ENCODE data around the gene RPS6KA5. TPM values are rescaled to one million over a fixed set of nuclear protein-coding genes. Genes with fewer than 3 reads are reported as not detected.
A peak's percentile ranks its signal among the peaks of the same experiment; 100 is the strongest.

Gene RPS6KA5
- 10 to 100 TPM in 4 of 5 donors, 1 to 10 TPM in 1; 6.4 to 25.0 (median 16.5) TPM for total RNA-seq
- 1 to 10 TPM; 1.6 to 3.8 (median 1.9) TPM for polyA plus RNA-seq
- long read RNA-seq, donor 1, full-length matches to known transcripts: 1 of 1 reads
- long read RNA-seq, donor 1, partial matches to known transcripts: 0 of 1 reads
- long read RNA-seq, donor 1, other reads (novel, unspliced or antisense): 0 of 1 reads
- long read RNA-seq, donor 2, full-length matches to known transcripts: 3 of 3 reads
- long read RNA-seq, donor 2, partial matches to known transcripts: 0 of 3 reads
- long read RNA-seq, donor 2, other reads (novel, unspliced or antisense): 0 of 3 reads
- long read RNA-seq, donor 3, full-length matches to known transcripts: 1 of 1 reads
- long read RNA-seq, donor 3, partial matches to known transcripts: 0 of 1 reads
- long read RNA-seq, donor 3, other reads (novel, unspliced or antisense): 0 of 1 reads
- long read RNA-seq, donor 4: 0 reads
- long read RNA-seq, donor 5: 0 reads
- long read RNA-seq, donor 6, full-length matches to known transcripts: 1 of 1 reads
- long read RNA-seq, donor 6, partial matches to known transcripts: 0 of 1 reads
- long read RNA-seq, donor 6, other reads (novel, unspliced or antisense): 0 of 1 reads
- long read RNA-seq, donor 7, full-length matches to known transcripts: 1 of 1 reads
- long read RNA-seq, donor 7, partial matches to known transcripts: 0 of 1 reads
- long read RNA-seq, donor 7, other reads (novel, unspliced or antisense): 0 of 1 reads
- long read RNA-seq, donor 8, full-length matches to known transcripts: 1 of 1 reads
- long read RNA-seq, donor 8, partial matches to known transcripts: 0 of 1 reads
- long read RNA-seq, donor 8, other reads (novel, unspliced or antisense): 0 of 1 reads
- long read RNA-seq, donor 9, partial matches to known transcripts: 0 of 1 reads
- long read RNA-seq, donor 9, other reads (novel, unspliced or antisense): 0 of 1 reads
- long read RNA-seq, donor 10, full-length matches to known transcripts: 1 of 1 reads
- long read RNA-seq, donor 10, partial matches to known transcripts: 0 of 1 reads
- long read RNA-seq, donor 10, other reads (novel, unspliced or antisense): 0 of 1 reads

DNA sequence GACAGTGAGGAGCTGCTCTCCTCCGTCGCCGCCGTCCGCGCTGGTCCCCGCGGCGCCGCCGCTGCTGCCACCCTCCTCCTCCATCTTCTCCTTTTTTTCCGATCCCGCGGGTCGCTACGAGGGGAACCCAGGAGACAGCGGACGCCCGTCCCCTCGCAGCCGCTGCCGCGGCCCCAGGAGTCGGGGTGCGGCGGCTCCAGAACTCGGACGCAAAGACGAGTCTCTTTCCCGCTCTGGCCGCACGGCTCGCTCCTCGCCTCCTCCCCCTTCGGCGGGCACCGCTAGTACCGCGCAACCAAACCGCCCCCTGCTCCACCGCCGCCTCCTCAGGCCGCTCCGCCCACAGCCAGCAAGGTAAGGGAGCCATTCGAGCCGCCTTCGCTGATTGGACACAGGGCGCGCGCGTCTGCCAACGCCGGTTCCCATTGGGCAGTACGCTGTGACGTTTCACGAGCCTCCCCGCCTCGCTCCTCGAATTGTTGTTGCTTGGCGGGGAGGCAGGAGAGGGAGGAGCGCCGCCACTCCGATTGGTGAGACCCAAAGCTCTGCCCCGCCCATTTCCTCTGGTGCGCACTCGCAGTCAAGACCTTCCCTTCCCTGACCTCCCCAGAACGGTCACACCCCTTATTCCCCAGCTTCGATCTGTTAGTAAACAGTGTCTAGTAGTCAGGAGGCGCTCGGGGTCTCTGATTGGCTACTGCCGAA is at the start of gene RPS6KA5:
TSS of gene RPS6KA5 (minus strand) at position 291 of the 705 bp plus-strand sequence. CDS start at position 84, 207 bp downstream.
- Histone ChIP-seq H3K27ac (peak within 1 kb of the TSS; percentile 97 to 99 (median 98)), H3K4me1 (peaks cover 8 to 57% (median 37%) of the 10 kb centered on the region in 4 donors), H3K9me3 (no peaks in the 10 kb centered on the region), H3K4me3 (peak within 1 kb of the TSS; percentile 80 to 91 (median 86)), H3K27me3 (no peaks in the 10 kb centered on the region), H3K36me3 (no peaks in the 10 kb centered on the region)
- DNase-seq: peak; percentile 100
- peak in 2 of 4 donors; percentile 86 to 88 for TF ChIP-seq POLR2A (IDR thresholded peaks at IDR 0.05)
- TF ChIP-seq, protein P1, sequence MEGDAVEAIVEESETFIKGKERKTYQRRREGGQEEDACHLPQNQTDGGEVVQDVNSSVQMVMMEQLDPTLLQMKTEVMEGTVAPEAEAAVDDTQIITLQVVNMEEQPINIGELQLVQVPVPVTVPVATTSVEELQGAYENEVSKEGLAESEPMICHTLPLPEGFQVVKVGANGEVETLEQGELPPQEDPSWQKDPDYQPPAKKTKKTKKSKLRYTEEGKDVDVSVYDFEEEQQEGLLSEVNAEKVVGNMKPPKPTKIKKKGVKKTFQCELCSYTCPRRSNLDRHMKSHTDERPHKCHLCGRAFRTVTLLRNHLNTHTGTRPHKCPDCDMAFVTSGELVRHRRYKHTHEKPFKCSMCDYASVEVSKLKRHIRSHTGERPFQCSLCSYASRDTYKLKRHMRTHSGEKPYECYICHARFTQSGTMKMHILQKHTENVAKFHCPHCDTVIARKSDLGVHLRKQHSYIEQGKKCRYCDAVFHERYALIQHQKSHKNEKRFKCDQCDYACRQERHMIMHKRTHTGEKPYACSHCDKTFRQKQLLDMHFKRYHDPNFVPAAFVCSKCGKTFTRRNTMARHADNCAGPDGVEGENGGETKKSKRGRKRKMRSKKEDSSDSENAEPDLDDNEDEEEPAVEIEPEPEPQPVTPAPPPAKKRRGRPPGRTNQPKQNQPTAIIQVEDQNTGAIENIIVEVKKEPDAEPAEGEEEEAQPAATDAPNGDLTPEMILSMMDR (IDR thresholded peaks at IDR 0.05): peak in 4 of 7 experiments; percentile 10 to 48 (median 40)
- TF ChIP-seq POLR2AphosphoS5 (IDR thresholded peaks at IDR 0.05): peak; percentile 91 to 93 (median 91)
- no peak for TF ChIP-seq EP300 (IDR thresholded peaks at IDR 0.05)
- intact Hi-C loops (cut with DNase I; ENCODE audit: low total_unique reads): no loop called here
- WGBS, 5 donors: 0 to 1% (median 0%) methylated on average over 31 to 71 of the region's 71 CpGs

DNA sequence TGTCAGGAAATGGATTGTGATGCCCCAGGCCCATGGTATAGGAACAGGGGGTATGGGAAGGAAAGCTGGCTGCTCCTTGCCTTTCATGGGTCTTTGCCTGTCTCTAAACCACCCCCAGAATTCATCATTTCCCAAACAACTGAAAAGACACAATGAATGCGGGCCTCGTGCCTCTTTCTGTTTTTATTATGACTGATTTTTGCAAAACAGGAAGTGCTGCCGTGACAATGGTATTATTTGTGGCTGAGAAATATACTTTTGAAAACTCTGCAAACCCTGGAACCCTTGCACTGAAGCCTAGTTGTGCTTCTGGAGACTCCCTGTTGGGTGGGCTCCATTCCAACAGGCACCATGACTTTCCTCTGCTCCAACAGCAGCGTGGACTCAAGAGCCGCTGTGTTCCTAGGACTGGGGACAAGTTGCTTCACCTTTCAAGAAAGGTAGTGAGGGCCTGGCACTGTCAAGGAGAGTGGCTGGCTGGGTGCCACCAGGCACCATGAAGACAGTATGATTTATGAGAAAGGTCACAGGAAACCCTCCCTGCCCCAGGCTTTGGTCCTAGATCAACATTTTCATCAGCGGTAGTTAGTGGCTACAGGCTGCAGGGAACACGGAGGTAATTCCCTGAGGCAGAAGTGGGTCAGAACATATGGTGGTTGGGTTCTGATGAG is 48.6 kb upstream of the RPS6KA5 start:
- peaks cover 11 to 54% (median 39%) of the 10 kb centered on the region in 4 donors for H3K4me1 ChIP-seq
- H3K27ac ChIP-seq: peak overlapping the region; percentile 2 to 77 (median 62)
- TF ChIP-seq POLR2AphosphoS5 (IDR thresholded peaks at IDR 0.05) (no peak), POLR2A (IDR thresholded peaks at IDR 0.05) (no peak), EP300 (IDR thresholded peaks at IDR 0.05) (no peak)
- TF ChIP-seq, protein P1 (IDR thresholded peaks at IDR 0.05): no peak
- no peaks in the 10 kb centered on the region for H3K36me3 ChIP-seq
- intact Hi-C loops (cut with DNase I; ENCODE audit: low total_unique reads): no loop called here
- WGBS, 5 donors: 59 to 71% (median 67%) methylated on average over 6 to 7 of the region's 7 CpGs
- DNase-seq: peak; percentile 36 to 46
- H3K27me3 ChIP-seq: no peaks in the 10 kb centered on the region
- H3K9me3 ChIP-seq: no peaks in the 10 kb centered on the region
- H3K4me3 ChIP-seq: no peak overlapping the region

DNA sequence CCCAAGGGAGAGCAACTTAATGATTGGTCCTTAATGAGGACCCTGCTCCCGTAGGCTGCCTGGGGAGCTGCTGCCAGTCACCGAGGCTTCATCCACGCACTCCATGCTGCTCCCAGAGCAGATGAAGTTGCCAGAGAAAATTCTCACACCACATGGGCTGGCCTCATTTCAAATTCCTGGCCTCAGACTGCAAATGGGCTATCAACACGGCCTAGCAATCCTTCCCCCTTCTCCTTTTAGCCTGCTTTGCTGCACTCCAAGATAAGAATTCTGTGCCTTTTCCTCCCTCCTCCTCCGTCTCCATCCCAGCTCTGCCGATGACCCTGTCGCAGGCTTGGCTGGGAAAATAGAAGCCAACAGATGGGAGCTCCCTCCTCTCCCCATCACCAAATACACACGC is 42.7 kb upstream of the RPS6KA5 start:
- WGBS, 5 donors: 46 to 68% (median 65%) methylated on average over 7 to 8 of the region's 8 CpGs
- intact Hi-C loops (cut with DNase I; ENCODE audit: low total_unique reads): no loop called here
- peaks cover 0 to 14% (median 0%) of the 10 kb centered on the region in 4 donors for H3K4me1 ChIP-seq
- TF ChIP-seq EP300 (IDR thresholded peaks at IDR 0.05): no peak
- TF ChIP-seq, protein P1 (IDR thresholded peaks at IDR 0.05): no peak
- H3K9me3 ChIP-seq: no peaks in the 10 kb centered on the region
- no peak overlapping the region for H3K27ac ChIP-seq
- H3K4me3 ChIP-seq: no peak overlapping the region
- H3K36me3 ChIP-seq: no peaks in the 10 kb centered on the region
- no peak for DNase-seq
- H3K27me3 ChIP-seq: no peaks in the 10 kb centered on the region

All from stomach (tissue), 19 donors.